ENCODE measurements around the gene RRP1B.
"Not testable (repeated sequence)": the region's sequence is repeated elsewhere in the genome, so short reads cannot be mapped to it uniquely, and the experiment has no call there.

- TF ChIP-seq POLR2A (IDR thresholded peaks at IDR 0.05; ENCODE audit: low read length); GATA1 (IDR thresholded peaks at IDR 0.05; ENCODE audit: low read depth, low read length): not testable (repeated sequence)
Measured at GRCh38 chr21:43713123-43713522, 53.8 kb downstream of the RRP1B start.
